Sigmoid colon (tissue), 7 donors: Measurements from ENCODE around the gene SLC35F1. TPM values are rescaled to one million over a fixed set of nuclear protein-coding genes. Genes with fewer than 3 reads are reported as not detected.

Experiments
- DNase-seq: peaks from one replicate; pipeline ENCODE4 v3.0.0-alpha.2; 2019
- H3K27ac ChIP-seq, 4 donors: fragments of 200-600 bp; sonication (generic); one replicate each; pipeline ENCODE4 v1.5.1; 2016 to 2019; ENCODE audit warnings: mild to moderate bottlenecking in 1 of 4
- H3K27me3 ChIP-seq, 3 donors: fragments of 200-600 bp; sonication (generic); one replicate each; pipeline ENCODE4 v1.5.1; 2019; ENCODE audit warnings: mild to moderate bottlenecking in 1 of 3
- H3K36me3 ChIP-seq, 4 donors: fragments of 200-600 bp; sonication (generic); one replicate each; pipeline ENCODE4 v1.5.1; 2016 to 2019
- H3K4me1 ChIP-seq, 4 donors: fragments of 200-600 bp; sonication (generic); one replicate each; pipeline ENCODE4 v1.5.1; 2017 to 2019
- H3K4me3 ChIP-seq, 4 donors: fragments of 200-600 bp; sonication (generic); one replicate each; pipeline ENCODE4 v1.5.1; 2017 to 2019; ENCODE audit warnings: mild to moderate bottlenecking in 2 of 4, moderate library complexity in 1 of 4
- H3K9me3 ChIP-seq, 4 donors: fragments of 200-600 bp in 3 of 4; sonication (generic) in 3 of 4; one replicate each; pipeline versions ENCODE4 v1.5.1 to v1.6.1; 2013 to 2019
- CTCF ChIP-seq, 4 experiments: fragments of 450-650 bp in 3 of 4; fragments of 200-600 bp in 1 of 4; IDR thresholded peaks; one replicate each; pipeline ENCODE4 v1.5.1; 2016 to 2019; ENCODE audit warnings: antibody characterized with exemption in 4 of 4, mild to moderate bottlenecking in 3 of 4, moderate library complexity in 2 of 4
- EP300 ChIP-seq, 4 donors: sonication (generic); formaldehyde crosslinking; IDR thresholded peaks; one replicate each; pipeline ENCODE4 v1.6.1; 2017; ENCODE audit warnings: antibody characterized with exemption in 4 of 4
- POLR2A ChIP-seq, 2 donors: fragments of 450-650 bp; IDR thresholded peaks; one replicate each; pipeline ENCODE4 v1.6.1; 2016; ENCODE audit warnings: antibody characterized with exemption in 2 of 2, mild to moderate bottlenecking in 2 of 2, moderate library complexity in 2 of 2
- POLR2AphosphoS5 ChIP-seq, 4 donors: sonication (generic); formaldehyde crosslinking; IDR thresholded peaks; one replicate each; pipeline ENCODE4 v1.6.1; 2017; ENCODE audit warnings: antibody characterized with exemption in 4 of 4
- WGBS, 2 donors: extraction: QIAGEN DNeasy Blood & Tissue Kit; methylation state at CpG; one replicate each; pipeline ENCODE4 v1.1.7; 2013; 5-methylcytosine and 5-hydroxymethylcytosine counted together
- intact Hi-C: fragments of 100-400 bp; cut with DNase I; formaldehyde crosslinking; loops from one replicate; pipeline ENCODE4 v1.15.1; 2023
- polyA plus RNA-seq, 3 donors: library from polyadenylated mRNA; stranded (reverse); fragments of 200-250 nt; gene quantifications; one replicate each; pipeline ENCODE4 v1.2.3, GENCODE V29; 2013
- total RNA-seq, 4 donors: library from RNA; depleted of rRNA; stranded (reverse); fragments of >200 nt; gene quantifications; one replicate each; pipeline ENCODE4 v1.1.0, GENCODE V29; 2016
- donor health status: healthy with polysubstance abuse.
- donor health status: Bipolar disorder and iron deficiency.
- donor health status: healthy.

Gene SLC35F1
- total and polyA plus RNA-seq, 7 donors = under 0.01 to 8.9 (median 4.0) TPM; not detected in 1

GRCh38 chr6:118203545-118203944 is 296.5 kb downstream of the SLC35F1 start:
- Histone ChIP-seq H3K36me3 (no peaks in the 10 kb centered on the region), H3K4me1 (no peaks in the 10 kb centered on the region), H3K27ac (no peak overlapping the region), H3K27me3 (no peaks in the 10 kb centered on the region), H3K9me3 (no peaks in the 10 kb centered on the region), H3K4me3 (no peak overlapping the region)
- intact Hi-C loops = no loop called here
- DNase-seq = no peak
- TF ChIP-seq EP300 (IDR thresholded peaks at IDR 0.05) = no peak
- no peak for TF ChIP-seq CTCF (IDR thresholded peaks at IDR 0.05)
- no peak for TF ChIP-seq POLR2AphosphoS5 (IDR thresholded peaks at IDR 0.05)
- TF ChIP-seq POLR2A (IDR thresholded peaks at IDR 0.05) = no peak

- Histone ChIP-seq H3K27me3 (no peaks in the 10 kb centered on the region), H3K4me3 (no peak overlapping the region), H3K36me3 (no peaks in the 10 kb centered on the region), H3K4me1 (no peaks in the 10 kb centered on the region), H3K9me3 (no peaks in the 10 kb centered on the region), H3K27ac (no peak overlapping the region)
- intact Hi-C loops = no loop called here
- DNase-seq = no peak
- WGBS, 2 donors = 11 to 65% methylated on average over 1 of the region's 1 CpG
- TF ChIP-seq CTCF (IDR thresholded peaks at IDR 0.05) (no peak), POLR2A (IDR thresholded peaks at IDR 0.05) (no peak), EP300 (IDR thresholded peaks at IDR 0.05) (no peak), POLR2AphosphoS5 (IDR thresholded peaks at IDR 0.05) (no peak)
Observed at GRCh38 chr6:118206221-118206620, 299.2 kb downstream of the SLC35F1 start.

- H3K4me1 ChIP-seq = no peaks in the 10 kb centered on the region
- DNase-seq = no peak
- no peak overlapping the region for H3K4me3 ChIP-seq
- no peaks in the 10 kb centered on the region for H3K27me3 ChIP-seq
- H3K36me3 ChIP-seq = no peaks in the 10 kb centered on the region
- no peaks in the 10 kb centered on the region for H3K9me3 ChIP-seq
- no peak overlapping the region for H3K27ac ChIP-seq
- no peak for TF ChIP-seq POLR2AphosphoS5 (IDR thresholded peaks at IDR 0.05)
- TF ChIP-seq CTCF (IDR thresholded peaks at IDR 0.05) = no peak
- TF ChIP-seq POLR2A (IDR thresholded peaks at IDR 0.05) = no peak
- TF ChIP-seq EP300 (IDR thresholded peaks at IDR 0.05) = no peak
- intact Hi-C loops = no loop called here
- WGBS, 2 donors = 77 to 95% methylated on average over 10 of the region's 10 CpGs
Observed at GRCh38 chr6:118207947-118208346, 300.9 kb downstream of the SLC35F1 start.

DNA sequence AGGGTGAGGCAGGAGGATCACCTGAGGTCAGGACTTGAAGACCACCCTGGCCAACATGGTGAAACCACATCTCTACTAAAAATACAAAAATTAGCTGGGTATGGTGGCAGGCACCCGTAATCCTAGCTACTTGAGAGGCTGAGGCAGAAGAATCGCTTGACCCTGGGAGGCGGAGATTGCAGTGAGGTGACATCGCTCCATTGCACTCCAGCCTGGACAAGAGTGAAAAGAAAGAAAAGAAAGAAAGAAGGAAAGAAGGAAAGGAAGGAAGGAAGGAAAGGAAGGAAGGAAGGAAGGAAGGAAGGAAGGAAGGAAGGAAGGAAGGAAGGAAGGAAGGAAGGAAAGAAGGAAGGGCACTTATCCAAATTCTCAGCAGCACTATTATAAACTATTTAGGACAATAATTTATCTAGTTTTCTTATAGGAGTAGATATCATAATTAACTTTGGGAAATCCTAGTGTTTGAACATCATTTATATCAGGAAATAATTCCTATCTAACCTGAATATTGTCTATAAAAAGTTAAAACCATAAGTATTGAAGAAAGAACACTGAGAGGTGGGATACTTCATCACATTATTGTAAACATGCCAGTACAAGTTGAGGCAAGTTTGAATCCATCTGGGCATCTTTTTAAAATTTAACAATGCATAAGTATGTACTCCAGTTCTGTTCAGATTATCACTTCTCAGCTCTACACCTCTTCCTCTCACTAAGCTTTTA is 305.5 kb downstream of the SLC35F1 start:
- intact Hi-C loops = no loop called here
- WGBS, 2 donors = 92 to 94% methylated on average over 4 of the region's 4 CpGs

More for the DNA sequence above, 305.5 kb downstream of the SLC35F1 start:
- TF ChIP-seq POLR2A (IDR thresholded peaks at IDR 0.05) (no peak), CTCF (IDR thresholded peaks at IDR 0.05) (no peak), EP300 (IDR thresholded peaks at IDR 0.05) (no peak), POLR2AphosphoS5 (IDR thresholded peaks at IDR 0.05) (no peak)
- Histone ChIP-seq H3K4me1 (no peaks in the 10 kb centered on the region), H3K4me3 (no peak overlapping the region), H3K27ac (no peak overlapping the region), H3K36me3 (no peaks in the 10 kb centered on the region), H3K27me3 (no peaks in the 10 kb centered on the region), H3K9me3 (no peaks in the 10 kb centered on the region)
- no peak for DNase-seq
